GM10266 (cell line): ENCODE data around the gene MGAT5B.

Experiments used
- DNase-seq: peaks from one replicate; pipeline ENCODE4 v3.0.0; 2012; ENCODE audit errors: extremely low spot score
- CTCF ChIP-seq: IDR thresholded peaks from 2 replicates; pipeline ENCODE4 v1.5.1; 2012; ENCODE audit warnings: mild to moderate bottlenecking, low read depth; ENCODE audit not compliant: control insufficient read depth, insufficient read depth; ENCODE audit errors: missing control alignments

The MGAT5B gene

GRCh38 chr17:76922084-76922483 lies 53.9 kb downstream of the MGAT5B start:
- no peak for TF ChIP-seq CTCF
- no peak for DNase-seq

GRCh38 chr17:76922967-76923366 lies 54.8 kb downstream of the MGAT5B start:
- DNase-seq = no peak
- TF ChIP-seq CTCF = no peak

- TF ChIP-seq CTCF = no peak
Observed at GRCh38 chr17:76923491-76923890, 55.3 kb downstream of the MGAT5B start.

GRCh38 chr17:76924345-76925342 lies 56.4 kb downstream of the MGAT5B start:
- no peak for DNase-seq
- TF ChIP-seq CTCF = no peak

More at GRCh38 chr17:76923491-76923890, 55.3 kb downstream of the MGAT5B start:
- DNase-seq = no peak

- no peak for TF ChIP-seq CTCF
- no peak for DNase-seq
Observed at GRCh38 chr17:76925441-76925891, 57.3 kb downstream of the MGAT5B start.

- no peak for TF ChIP-seq CTCF
- no peak for DNase-seq
Observed at GRCh38 chr17:76926237-76926866, 58.1 kb downstream of the MGAT5B start.
